HG02798 (cell line): Measurements from ENCODE around the gene PLEKHA5.
"Not testable (repeated sequence)": the region's sequence is repeated elsewhere in the genome, so short reads cannot be mapped to it uniquely, and the experiment has no call there.

Experiments used
- ATAC-seq: cut with Tn5 transposase; IDR thresholded peaks from one replicate; pipeline ENCODE4 v1.9.1; 2021; ENCODE audit warnings: mild to moderate bottlenecking; ENCODE audit not compliant: unreplicated experiment, poor library complexity

Gene PLEKHA5

DNA sequence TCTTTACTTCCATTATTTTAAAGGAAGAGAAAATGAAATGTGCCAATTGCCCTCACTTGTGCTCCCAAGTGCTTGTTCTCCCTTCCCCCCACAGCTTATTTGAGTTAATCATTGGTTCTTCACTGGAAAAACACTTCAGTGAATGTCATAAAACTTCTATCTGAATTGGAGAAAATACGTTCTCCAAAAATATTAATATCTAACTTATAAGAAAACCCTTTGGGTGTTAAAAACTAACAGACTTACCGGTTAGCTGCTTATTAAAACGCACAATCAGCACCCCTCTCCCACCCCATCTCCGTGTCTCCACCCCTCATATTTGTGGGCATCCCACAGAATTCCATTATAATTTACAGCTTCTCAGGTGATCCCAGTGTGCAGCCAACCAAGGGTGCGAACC, 31.7 kb downstream of the PLEKHA5 start:
- ATAC-seq, result no peak

DNA sequence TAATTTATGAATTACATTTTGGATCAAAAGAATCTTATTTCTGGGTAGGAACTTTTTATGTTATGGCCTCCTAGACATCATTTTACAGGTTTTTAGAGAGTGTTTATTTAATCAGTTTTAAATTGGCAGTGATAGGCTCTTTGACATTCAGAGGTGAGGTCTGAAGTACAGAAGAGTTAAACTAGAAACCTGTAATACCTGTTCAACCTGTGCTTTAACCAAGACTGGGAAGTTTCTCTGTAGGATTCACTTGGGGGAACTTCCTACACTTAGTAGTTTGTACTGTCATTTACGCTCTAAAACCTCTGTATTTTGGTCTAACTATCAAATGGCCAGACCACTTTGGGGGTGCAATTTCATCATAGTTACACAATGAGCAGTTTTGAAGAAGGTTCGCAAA, 35.9 kb downstream of the PLEKHA5 start:
- ATAC-seq, result no peak

DNA sequence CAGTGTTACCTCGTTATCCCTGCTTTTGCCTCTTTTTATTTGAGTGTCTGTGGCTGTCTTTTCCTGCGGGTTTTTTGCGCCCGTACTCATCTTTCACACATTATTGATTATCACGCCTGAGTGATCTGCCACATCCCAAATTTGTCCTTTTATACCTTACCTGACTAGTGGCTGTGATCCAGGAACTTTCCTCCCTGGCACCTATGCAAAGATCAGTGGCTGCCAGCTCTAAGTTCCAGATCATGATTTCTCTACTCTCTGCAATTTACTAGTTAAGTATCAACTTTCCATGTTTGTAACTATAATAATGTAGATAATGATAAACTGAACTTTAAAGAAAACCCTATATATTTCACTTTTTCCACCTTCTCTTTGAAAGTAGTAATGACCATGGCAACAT, 36.9 kb downstream of the PLEKHA5 start:
- no peak for ATAC-seq

DNA sequence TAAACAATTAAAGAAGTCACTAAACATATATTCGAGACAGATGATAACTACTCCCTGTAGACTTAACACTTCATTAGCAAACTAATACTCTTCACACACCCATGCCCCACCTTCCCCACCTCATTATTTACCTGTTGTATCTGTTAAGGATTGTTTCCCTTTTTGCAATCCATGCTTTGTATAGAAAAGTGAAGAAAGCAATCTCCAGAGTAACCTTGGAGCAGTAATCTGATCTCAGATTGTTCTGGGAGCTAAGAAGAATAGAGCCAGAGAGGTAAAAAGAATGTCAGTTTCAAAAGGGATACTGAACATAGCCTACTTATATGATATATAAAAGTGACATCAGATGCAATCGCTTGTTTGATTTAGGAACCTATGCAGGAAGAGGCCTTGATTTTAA, 37.4 kb downstream of the PLEKHA5 start:
- no peak for ATAC-seq

DNA sequence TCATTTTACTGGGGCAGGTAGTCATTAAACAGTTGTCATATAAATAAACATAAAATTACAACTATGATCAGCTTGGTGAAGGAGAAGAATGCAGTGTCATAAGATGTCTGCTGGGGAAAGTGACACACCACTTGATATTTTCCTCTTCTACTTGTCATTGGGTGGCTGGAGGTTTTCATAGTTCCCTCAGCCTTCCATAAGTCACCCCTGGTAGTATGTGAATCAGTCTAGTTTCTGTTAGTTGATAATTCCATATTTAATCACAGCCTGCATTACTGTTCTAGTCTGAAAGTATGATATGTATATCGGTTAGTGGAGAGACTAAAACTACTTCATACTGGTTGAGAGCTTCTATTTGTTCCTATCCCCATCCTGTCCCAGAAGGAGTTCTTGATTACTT, 38.2 kb downstream of the PLEKHA5 start:
- ATAC-seq, result no peak

DNA sequence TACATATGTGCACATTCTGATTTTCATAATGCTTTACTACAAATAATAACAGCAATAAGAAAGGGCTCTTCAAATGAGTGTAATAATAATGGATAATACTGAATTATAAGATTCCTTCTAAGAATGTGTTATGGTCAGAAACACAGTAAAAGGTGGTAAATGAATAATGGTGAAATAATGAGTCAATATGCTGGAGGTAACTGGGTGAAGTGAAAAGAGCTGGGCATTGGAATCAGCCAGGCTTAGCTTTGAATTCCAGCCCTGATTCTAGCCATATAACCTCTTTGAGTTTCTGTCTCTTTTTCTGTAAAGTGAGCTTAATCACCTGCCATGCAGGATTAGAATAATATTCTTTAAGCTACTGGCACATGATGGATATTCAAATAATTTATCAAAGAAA, 39.1 kb downstream of the PLEKHA5 start:
- ATAC-seq, result no peak

DNA sequence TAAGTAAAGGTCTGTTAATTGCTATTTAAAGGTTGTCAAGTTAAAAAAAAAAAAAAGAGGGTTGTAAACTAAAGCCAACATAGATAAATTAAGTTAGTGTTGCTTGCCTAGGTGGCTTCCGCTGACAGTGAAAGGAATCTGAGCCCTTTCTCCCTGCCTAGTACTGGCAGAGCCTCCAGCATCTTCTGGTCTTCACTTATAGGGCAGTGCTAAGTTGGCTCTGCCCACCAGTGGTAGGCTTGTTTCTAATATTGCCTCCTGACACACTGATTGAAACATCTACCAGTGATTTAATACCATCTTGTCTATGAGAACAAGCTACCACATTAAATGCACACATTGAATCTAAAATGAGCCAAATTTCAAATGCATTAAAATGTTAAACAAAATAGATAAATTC, 39.7 kb downstream of the PLEKHA5 start:
- no peak for ATAC-seq

DNA sequence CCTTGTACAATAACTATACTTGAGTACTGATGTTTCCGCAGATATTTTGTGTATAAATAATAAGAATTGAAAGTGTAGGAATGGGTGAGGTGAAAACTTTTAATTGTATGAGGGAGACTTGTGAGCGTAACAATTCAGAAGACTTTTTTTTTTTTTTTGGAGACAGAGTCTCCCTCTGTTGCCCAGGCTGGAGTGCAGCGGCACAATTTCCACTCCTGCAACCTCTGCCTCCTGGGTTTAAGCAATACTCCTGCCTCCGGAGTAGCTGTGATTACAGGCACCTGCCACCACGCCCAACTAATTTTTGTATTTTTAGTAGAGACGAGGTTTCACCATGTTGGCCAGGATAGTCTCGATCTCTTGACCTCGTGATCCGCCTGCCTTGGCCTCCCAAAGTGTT, 40.8 kb downstream of the PLEKHA5 start:
- not testable (repeated sequence) for ATAC-seq

DNA sequence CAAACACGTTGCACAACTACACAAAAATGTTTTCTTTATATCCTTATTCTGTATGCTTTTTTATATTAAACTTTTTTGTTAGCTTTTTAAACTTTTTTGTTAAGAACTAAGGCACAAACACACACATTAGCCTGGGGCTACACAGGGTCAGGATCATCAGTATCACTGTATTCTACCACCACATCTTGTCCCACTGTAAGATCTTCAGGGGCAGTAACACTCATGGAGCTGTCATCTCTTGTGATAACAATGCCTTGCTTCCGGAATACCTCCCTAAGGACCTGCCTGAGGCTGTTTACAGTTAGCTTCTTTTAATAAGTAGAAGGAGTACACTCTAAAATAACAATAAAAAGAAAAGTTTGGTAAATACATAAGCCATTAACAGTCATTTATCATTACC, 42.2 kb downstream of the PLEKHA5 start:
- ATAC-seq, result no peak

DNA sequence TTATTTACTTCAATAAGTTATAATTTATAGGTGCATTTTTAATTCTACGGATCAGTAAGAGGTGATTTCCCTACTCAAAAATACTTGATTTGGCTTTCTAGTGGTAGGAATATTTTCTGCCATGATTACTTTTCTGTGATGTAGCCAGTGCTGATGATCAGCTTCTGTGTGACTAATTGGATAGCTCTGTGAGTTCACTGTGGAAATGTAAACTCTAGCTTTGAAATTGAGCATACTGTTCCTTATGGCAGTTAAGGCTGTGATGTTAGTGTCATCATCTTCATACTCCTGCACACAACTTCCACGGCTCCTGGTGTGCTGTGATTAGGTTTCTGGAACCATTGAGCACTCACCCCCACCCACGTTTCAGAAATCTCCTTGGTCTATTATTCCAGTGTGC, 48.2 kb downstream of the PLEKHA5 start:
- no peak for ATAC-seq

DNA sequence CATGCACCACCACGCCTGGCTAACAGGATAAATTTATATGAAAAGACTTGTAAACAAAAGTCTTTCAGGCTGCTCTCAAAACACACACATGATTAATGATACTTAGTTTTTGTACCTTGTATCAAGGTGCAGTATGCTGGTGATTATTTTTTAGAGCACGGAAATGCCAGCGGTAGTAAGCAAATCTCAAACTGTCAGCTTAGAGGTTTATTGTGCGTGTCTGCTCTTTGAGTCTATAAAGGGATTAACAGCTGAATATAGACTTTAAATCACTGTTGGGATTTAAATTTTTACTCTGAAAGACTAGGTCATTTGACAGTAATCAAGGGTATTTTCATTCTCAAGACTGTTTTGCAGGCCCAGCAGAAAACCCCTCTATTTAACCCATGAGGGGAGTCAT, 50.5 kb downstream of the PLEKHA5 start:
- no peak for ATAC-seq

DNA sequence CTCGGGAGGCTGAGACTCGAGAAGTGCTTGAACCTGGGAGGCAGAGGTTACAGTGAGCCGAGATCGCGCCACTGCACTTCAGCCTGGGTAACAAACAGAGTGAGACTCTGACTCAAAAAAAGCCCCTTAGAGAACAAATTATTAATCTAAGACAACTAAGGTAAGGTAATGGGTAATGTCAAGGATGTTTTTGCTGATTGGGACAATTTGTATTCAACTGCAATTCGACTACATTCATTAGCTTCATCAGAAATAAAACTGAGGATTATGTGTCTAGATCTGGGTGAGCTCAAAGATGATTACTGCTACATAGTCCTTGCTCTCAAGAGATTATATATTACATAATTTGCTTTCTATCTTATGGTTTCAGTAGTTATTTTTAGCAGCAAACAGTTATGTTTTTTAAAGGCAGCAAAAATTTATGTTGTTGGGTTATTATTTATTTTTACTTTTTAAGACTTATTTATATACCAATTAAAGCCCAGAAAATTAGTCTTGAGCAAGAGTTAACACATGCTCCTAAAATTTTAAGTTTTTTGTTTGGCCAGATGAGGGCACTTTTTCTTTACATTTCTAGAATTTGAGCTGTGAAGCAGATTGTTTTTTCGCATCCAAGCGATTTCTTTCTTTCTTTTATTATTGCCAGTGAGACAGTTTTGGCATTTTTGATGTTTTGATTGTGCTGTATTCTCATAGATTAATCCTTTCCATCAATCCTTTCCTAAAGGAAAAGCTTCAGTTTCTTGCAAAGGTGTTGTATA, 52.3 kb downstream of the PLEKHA5 start:
- no peak for ATAC-seq

DNA sequence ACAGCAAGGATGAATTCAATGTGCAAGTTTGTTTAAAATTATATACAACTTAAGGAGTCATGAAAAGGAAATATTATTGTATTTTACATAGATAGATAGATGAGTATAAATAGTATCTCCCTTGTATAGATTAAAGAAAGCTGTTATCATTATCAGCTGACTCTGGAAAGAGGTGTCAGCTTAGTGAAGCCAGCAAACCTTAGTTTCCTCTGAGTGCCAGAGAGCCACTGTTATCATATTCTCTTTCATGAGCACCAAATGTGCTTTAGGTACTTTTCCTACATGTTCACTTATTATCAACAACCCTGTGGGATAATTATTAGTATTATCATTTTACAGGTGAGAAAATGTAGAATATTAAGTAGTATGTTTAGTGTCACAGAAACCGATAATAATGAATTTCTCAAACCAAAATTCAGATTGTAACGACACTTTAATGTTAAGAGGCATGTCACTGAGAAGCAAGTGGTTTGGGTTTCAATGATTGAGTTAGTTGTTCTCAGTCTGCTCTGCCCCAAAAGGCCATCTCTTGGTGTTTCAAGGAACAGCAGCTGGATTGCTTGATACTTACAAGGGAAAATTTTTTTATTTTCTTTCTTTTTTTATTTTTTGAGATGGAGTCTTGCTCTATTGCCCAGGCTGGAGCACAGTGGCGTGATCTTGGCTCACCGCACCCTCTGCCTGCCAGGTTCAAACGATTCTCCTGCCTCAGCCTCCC, 53.7 kb downstream of the PLEKHA5 start:
- ATAC-seq, result no peak

DNA sequence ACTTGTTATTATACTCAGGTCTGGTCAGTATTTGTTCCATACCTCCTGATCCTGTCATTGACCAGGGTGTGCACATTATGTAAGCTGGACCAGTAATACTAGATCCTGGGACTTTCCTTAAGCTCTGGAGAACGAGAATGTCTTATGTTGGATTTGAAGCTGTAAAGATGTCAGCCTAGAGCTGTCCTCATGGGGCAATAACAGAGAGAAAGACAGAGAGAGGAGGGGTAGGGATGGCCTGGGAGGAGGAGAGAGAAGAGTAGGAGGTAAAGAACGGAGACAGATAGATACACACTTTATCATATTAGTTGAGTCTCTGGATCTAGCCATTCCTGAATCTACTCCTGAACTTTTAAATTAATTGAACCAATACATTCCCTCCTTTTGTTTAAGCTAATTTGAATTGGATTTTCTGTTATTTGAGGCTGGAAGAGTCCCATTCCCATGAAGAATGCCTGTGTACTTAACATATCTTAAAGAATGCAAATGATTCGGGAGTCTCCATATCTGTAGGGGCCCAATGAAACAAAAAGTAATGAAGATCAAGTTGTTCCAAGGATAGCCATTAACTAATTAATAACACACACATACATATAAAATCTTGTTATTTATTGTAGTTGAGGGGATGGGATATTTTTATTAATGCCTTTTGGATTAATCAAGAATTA, 55.9 kb downstream of the PLEKHA5 start:
- ATAC-seq, result no peak

DNA sequence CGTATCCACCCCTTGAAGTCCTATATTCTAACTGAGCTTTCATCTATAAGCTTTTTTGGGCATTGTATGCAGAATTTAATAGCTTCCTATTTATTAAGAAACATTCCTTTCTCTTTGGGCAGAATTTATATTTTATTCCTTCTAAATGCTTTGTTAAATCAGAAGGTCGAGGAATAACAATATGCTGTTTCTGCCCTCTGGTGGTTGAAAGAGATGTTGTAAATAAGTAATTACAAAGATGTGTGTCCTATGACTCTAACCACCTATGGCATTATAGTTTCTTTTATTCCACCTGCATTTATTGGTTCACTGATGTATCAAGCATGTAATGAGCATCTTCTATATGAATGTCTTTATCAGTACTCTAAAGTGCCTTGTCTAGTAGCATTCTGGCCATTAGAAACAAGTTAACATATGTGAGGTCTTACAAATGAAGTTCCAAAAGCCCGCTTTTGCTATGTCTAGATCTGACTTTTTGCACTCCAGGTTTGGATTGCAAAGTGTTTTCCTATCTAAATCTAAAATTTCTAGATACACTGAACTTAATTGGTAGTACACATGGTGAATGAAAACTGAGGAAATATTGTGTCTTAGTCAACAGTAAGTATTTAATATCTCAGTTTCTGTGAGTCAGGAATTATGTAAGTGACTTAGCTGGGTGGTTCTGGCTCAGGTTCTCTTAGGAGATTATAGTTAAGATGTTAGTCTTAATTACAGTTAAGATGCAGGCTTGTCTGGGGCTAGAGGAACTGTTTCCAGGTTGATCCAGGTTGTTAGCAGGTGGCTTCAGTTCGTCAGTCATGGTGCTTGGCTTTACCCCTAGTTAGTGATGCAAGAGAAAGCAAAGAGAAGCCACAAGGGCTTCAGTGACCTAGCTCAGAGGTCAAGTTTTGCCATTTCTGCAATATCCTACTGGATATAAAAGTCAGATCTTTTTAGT, 57.5 kb downstream of the PLEKHA5 start:
- peak; percentile 45 for ATAC-seq

DNA sequence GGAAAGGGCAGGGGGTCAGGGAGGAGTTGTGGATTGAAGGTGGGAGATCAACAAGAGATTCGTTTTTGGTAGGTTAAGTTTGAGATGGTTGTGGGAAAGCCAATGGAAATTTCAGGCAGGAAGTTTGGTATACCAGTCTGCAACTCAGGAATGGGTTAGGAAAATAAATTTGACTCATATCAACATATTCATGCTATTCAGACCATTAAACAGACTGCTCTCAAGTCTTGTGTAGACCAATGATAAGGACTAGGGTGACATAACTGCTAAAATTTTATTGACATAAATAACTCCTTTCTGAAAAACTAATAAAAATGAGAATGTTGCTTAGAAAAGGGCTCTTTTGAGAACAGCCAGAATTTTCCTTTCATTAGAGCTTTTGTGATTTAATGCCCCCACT, 60.0 kb downstream of the PLEKHA5 start:
- no peak for ATAC-seq

DNA sequence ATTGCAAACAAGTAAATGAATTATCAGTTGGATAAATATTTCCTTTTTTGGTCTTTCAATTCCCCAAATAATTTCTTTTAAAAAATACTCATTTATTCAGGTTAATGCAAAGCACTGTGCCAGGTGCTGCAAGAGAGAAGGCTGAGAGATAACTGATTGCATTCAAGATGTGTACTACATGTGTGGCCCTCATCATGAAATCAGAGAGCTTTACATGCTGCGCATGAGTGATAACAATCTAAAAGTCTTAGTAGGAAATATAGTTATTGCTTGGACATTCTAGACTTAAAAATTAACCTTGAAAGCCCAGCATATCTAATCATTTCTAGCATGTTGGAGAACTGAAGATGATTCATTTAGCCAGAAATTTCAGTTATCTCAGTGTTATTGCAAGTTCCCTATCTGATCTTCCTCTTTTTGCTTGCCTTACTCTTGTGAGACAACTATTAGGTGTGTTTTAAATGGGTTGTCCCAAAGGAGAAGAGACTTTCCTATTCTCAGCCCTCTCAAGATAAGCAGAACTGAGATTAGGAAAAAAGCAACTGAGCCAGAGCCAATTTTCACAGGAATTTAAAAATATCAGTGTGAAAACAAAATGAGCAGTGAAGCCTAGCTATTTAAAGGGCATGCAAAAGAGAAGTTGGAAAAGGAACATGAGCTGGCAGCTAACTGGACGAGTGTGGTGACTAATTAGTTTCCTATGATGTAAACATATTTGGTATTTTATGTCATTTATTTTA, 60.9 kb downstream of the PLEKHA5 start:
- ATAC-seq, result no peak

DNA sequence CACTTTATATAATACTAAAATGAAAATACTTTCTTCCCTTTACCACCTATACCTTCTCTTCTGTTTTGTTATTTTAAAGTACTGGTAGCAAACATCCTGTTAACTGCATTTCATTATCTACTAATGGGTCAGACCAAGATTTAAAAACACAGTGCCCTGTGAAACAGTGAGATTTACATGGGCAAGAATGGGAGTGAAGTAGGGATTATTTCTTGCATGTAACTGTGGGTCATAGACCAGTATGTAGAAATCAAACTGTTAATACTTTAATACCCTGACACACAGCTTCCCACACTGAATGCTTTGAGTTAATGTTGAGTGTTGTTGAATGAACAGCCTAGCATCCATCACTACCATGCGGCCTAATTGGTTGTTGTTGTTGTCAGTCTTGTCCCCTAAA, 61.6 kb downstream of the PLEKHA5 start:
- ATAC-seq, result no peak

DNA sequence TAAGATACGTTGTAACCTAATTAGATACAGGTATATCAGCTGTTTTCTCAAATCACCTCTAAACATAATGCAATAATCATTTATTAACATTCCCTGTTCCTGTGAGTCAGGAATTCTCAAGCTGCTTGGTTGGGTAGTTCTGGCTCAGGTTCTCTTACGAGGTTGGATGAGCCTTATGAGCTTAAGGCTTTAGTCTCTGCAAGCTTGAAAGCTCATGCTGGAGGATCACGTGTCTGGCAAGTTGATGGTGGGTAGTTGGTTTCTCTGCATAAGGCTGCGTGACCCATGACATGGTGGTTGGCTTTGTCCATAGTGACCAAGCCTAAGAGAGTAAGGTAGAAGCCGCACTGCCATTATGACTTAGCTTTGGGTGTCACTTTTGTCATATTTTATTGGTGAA, 62.0 kb downstream of the PLEKHA5 start:
- no peak for ATAC-seq

DNA sequence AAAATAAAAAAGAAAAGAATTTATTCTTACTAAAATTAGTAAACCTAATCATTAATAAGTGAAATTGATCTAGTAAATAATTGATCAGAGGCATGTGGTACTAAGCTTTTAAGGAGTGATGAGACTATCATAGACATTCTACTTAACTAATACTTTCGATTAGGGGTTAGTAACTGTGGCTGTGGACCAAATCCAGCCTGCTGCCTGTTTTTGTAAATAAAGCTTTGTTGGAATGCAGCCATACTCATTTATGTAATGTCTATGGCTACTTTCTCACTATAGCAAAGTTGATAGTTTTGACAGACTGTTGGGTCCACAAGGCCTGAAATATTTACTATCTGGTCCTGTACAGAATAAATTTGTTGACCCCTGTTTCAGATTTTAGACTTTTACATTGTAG, 63.2 kb downstream of the PLEKHA5 start:
- ATAC-seq, result no peak
